ENCODE results near the gene OR2A42. TPM values are rescaled to one million over a fixed set of nuclear protein-coding genes. Genes with fewer than 3 reads are reported as not detected.
"Not testable (repeated sequence)": the region's sequence is repeated elsewhere in the genome, so short reads cannot be mapped to it uniquely, and the experiment has no call there.

OR2A42 gene
- total and polyA plus RNA-seq, 2 donors (not counting 1 experiment from before 2014, with no cell fraction given), result 0.10 to 0.31 TPM

DNA sequence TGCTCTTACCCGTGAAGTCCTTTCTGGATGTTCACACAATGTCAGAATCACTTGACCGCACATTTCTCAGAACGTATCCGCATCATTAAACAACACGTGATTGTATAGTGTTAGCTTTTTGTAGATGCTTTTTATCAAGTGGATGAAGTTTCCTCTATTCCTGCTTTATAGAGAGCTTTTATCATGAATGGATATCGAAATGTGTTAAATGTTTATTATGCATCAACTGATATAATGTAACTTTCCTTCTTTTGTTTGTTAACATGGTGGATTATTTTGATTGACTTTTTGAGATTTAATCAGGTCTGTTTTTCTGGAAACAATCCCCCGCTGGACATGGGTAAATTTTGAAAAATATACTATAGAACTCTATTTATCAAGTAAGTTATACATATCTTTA, 25.3 kb upstream of the OR2A42 start, which contains the start of gene OR2A7:
Gene OR2A7, minus strand, starts transcription at position 101 of the 400 bp plus-strand sequence. CDS start 5,164 bp downstream, outside the sequence.
- no CpG with 5 or more reads among the region's 7 CpGs for WGBS (ENCODE audit: insufficient coverage)
- H2AFZ ChIP-seq (ENCODE audit: insufficient read depth, low read depth, low read length, poor library complexity, severe bottlenecking); POLR2A ChIA-PET; H3K4me3 Mint-ChIP-seq; H4K20me1 ChIP-seq (ENCODE audit: control insufficient read depth, insufficient read depth, low read length, poor library complexity, severe bottlenecking); H3K4me1 Mint-ChIP-seq; H3K27me3 Mint-ChIP-seq; intact Hi-C loops (cut with micrococcal nuclease); H3K79me2 ChIP-seq (ENCODE audit: control insufficient read depth, insufficient read depth, low read length); H3K9me3 Mint-ChIP-seq (ENCODE audit: insufficient read depth); H3K9ac ChIP-seq (ENCODE audit: low read length); H3K9me3 ChIP-seq (ENCODE audit: control extremely low read depth in 1 of 3, control insufficient read depth in 2 of 3, insufficient read depth in 1 of 3, low read length in 2 of 3); DNase-seq; CTCF ChIA-PET; H3K27me3 ChIP-seq (replicated peaks in 1 of 4; ENCODE audit: control extremely low read depth in 1 of 4, control insufficient read depth in 3 of 4, insufficient read depth in 4 of 4, low read length in 3 of 4); H3K27ac Mint-ChIP-seq; H3K4me3 ChIP-seq (ENCODE audit: control extremely low read depth in 1 of 5, extremely low read depth in 1 of 5, insufficient read depth in 1 of 5, low read depth in 2 of 5, low read length in 4 of 5); H3K36me3 ChIP-seq (replicated peaks in 1 of 2; ENCODE audit: control extremely low read depth in 1 of 2, control insufficient read depth in 1 of 2, extremely low read depth in 1 of 2, insufficient read depth in 2 of 2, low read length in 1 of 2); H3K27ac ChIP-seq (ENCODE audit: low read length in 2 of 2); H3K4me1 ChIP-seq (ENCODE audit: control insufficient read depth in 2 of 2, insufficient read depth in 2 of 2, low read length in 2 of 2); ATAC-seq (ENCODE audit: low read depth); H3K4me2 ChIP-seq (replicated peaks; ENCODE audit: low read depth, low read length, poor library complexity, severe bottlenecking): not testable (repeated sequence)

DNA sequence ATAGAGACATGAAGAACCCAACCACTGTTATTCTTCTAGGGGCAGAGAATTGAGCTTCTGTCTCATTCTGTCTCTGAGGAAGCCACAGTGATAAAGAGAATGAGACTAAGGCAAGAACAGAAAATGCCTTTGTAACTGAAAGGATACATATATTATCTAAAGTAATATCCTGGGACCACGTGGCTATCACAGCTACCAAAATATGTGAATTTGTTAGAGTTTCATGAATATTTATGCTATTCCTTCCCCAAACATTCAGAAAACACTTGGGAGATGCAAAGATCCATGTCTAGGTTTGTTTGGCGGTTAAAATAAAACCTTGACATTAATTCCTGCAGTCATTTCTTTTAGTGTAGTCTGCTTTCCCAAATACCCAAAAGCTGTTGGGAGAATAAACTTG, 22.7 kb upstream of the OR2A42 start:
- H3K27ac ChIP-seq (ENCODE audit: low read length in 2 of 2); ATAC-seq (ENCODE audit: low read depth); H3K27ac Mint-ChIP-seq; H3K36me3 ChIP-seq (replicated peaks in 1 of 2; ENCODE audit: control extremely low read depth in 1 of 2, control insufficient read depth in 1 of 2, extremely low read depth in 1 of 2, insufficient read depth in 2 of 2, low read length in 1 of 2); DNase-seq; H3K9me3 ChIP-seq (ENCODE audit: control extremely low read depth in 1 of 3, control insufficient read depth in 2 of 3, insufficient read depth in 1 of 3, low read length in 2 of 3); H3K4me3 ChIP-seq (ENCODE audit: control extremely low read depth in 1 of 5, extremely low read depth in 1 of 5, insufficient read depth in 1 of 5, low read depth in 2 of 5, low read length in 4 of 5); H3K4me2 ChIP-seq (replicated peaks; ENCODE audit: low read depth, low read length, poor library complexity, severe bottlenecking); H2AFZ ChIP-seq (ENCODE audit: insufficient read depth, low read depth, low read length, poor library complexity, severe bottlenecking); H3K4me1 Mint-ChIP-seq; H3K79me2 ChIP-seq (ENCODE audit: control insufficient read depth, insufficient read depth, low read length); H3K4me3 Mint-ChIP-seq; H4K20me1 ChIP-seq (ENCODE audit: control insufficient read depth, insufficient read depth, low read length, poor library complexity, severe bottlenecking); H3K9me3 Mint-ChIP-seq (ENCODE audit: insufficient read depth); H3K27me3 Mint-ChIP-seq; H3K4me1 ChIP-seq (ENCODE audit: control insufficient read depth in 2 of 2, insufficient read depth in 2 of 2, low read length in 2 of 2); intact Hi-C loops (cut with micrococcal nuclease); POLR2A ChIA-PET; H3K9ac ChIP-seq (ENCODE audit: low read length); H3K27me3 ChIP-seq (replicated peaks in 1 of 4; ENCODE audit: control extremely low read depth in 1 of 4, control insufficient read depth in 3 of 4, insufficient read depth in 4 of 4, low read length in 3 of 4); CTCF ChIA-PET: not testable (repeated sequence)
- WGBS (ENCODE audit: insufficient coverage), result no CpG with 5 or more reads among the region's 2 CpGs

DNA sequence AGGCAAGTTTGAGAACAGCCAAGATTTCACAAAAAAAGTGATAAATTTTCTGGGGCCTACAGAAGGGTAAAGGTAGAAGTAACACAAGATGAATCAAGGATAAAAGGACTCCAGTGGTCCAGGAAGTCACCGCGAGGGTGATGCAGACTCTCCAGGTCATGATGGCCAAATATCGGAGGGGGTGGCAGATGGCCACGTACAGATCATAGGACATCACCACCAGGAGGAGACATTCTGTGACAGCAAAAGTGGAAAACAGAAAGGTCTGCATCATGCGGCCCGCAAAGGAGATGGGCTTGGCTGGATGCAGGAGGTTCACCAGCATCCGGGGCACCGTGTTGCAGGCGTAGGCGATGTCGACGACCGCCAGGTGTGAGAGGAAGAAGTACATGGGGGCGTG, 19.7 kb upstream of the OR2A42 start:
- H3K4me1 Mint-ChIP-seq; H3K79me2 ChIP-seq (ENCODE audit: control insufficient read depth, insufficient read depth, low read length); POLR2A ChIA-PET; ATAC-seq (ENCODE audit: low read depth); CTCF ChIA-PET; H4K20me1 ChIP-seq (ENCODE audit: control insufficient read depth, insufficient read depth, low read length, poor library complexity, severe bottlenecking); H3K9me3 ChIP-seq (ENCODE audit: control extremely low read depth in 1 of 3, control insufficient read depth in 2 of 3, insufficient read depth in 1 of 3, low read length in 2 of 3); H2AFZ ChIP-seq (ENCODE audit: insufficient read depth, low read depth, low read length, poor library complexity, severe bottlenecking); DNase-seq; H3K4me2 ChIP-seq (replicated peaks; ENCODE audit: low read depth, low read length, poor library complexity, severe bottlenecking); H3K27ac ChIP-seq (ENCODE audit: low read length in 2 of 2); H3K27me3 Mint-ChIP-seq; H3K27ac Mint-ChIP-seq; H3K4me3 ChIP-seq (ENCODE audit: control extremely low read depth in 1 of 5, extremely low read depth in 1 of 5, insufficient read depth in 1 of 5, low read depth in 2 of 5, low read length in 4 of 5); H3K27me3 ChIP-seq (replicated peaks in 1 of 4; ENCODE audit: control extremely low read depth in 1 of 4, control insufficient read depth in 3 of 4, insufficient read depth in 4 of 4, low read length in 3 of 4); H3K9me3 Mint-ChIP-seq (ENCODE audit: insufficient read depth); H3K9ac ChIP-seq (ENCODE audit: low read length); H3K4me3 Mint-ChIP-seq; intact Hi-C loops (cut with micrococcal nuclease); H3K4me1 ChIP-seq (ENCODE audit: control insufficient read depth in 2 of 2, insufficient read depth in 2 of 2, low read length in 2 of 2); H3K36me3 ChIP-seq (replicated peaks in 1 of 2; ENCODE audit: control extremely low read depth in 1 of 2, control insufficient read depth in 1 of 2, extremely low read depth in 1 of 2, insufficient read depth in 2 of 2, low read length in 1 of 2): not testable (repeated sequence)
- WGBS (ENCODE audit: insufficient coverage), result no CpG with 5 or more reads among the region's 14 CpGs
